Vagina (tissue), 2 donors: Measurements from ENCODE around the gene HOMEZ.

Experiments used
- POLR2A ChIP-seq, 2 donors: fragments of 450-650 bp; IDR thresholded peaks; one replicate each; pipeline ENCODE4 v1.6.1; 2017; ENCODE audit warnings: antibody characterized with exemption in 2 of 2, mild to moderate bottlenecking in 2 of 2, moderate library complexity in 2 of 2
- POLR2AphosphoS5 ChIP-seq, 2 donors: sonication (generic); formaldehyde crosslinking; IDR thresholded peaks; one replicate each; pipeline ENCODE4 v1.9.0; 2017; ENCODE audit warnings: antibody characterized with exemption in 2 of 2, mild to moderate bottlenecking in 2 of 2, low read depth in 1 of 2; ENCODE audit not compliant: insufficient read depth in 1 of 2

DNA sequence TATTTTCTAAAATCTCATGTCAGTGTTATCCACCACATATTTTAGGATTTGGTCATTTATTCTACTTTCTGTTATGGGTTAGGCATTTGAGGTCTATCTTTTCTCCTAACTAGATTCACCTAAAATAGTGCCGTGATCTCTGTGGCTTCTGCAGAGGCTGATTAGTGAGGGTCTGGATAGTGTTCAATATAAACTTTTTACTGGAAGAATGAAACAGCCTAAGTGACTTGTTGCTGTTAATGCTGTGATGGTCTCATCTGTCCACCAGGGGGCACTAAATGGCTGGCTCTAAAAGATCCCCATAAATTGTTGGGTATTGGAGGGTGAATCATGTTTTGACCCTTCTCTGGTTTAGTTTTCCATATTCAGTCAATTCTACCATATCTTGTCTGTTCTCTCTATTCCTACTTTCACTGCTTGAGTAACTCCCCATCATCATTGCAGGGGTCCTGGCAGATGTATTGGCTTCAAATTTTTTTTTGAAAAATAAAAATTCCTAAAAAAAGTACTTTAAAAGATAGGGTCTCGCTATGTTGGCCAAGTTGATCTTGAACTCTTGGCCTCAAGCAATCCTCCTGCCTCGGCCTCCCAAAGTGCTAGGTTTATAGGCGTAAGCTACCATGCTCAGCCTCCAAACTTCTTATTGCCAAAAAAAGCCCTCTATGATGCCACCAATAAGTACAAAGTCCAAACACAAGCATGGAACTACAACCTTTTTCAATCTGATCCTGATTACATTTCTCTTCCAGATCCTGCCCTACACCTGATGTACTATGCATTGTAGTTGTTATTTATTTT, 42.2 kb upstream of the HOMEZ start:
- TF ChIP-seq POLR2AphosphoS5 (IDR thresholded peaks at IDR 0.05; ENCODE audit: insufficient read depth in 1 of 2, low read depth in 1 of 2) (peak in 1 of 2 donors; percentile 37), POLR2A (IDR thresholded peaks at IDR 0.05) (no peak)
